Mesothelial cell of epicardium (in vitro differentiated cells): Measurements from ENCODE around the gene SYT13. TPM values are rescaled to one million over a fixed set of nuclear protein-coding genes. Genes with fewer than 3 reads are reported as not detected.

ENCODE experiments used
- DNase-seq, 2 experiments: peaks; one replicate each; pipeline ENCODE4 v3.0.0; 2021; ENCODE audit warnings: low spot score in 2 of 2; ENCODE audit not compliant: unreplicated experiment in 2 of 2
- H3K27ac Mint-ChIP-seq: 2 replicates; pipeline ENCODE4 v1.8.0; 2021; ENCODE audit warnings: mixed read lengths
- H3K27me3 Mint-ChIP-seq: 2 replicates; pipeline ENCODE4 v1.8.0; 2021; ENCODE audit warnings: low read depth, mixed read lengths
- H3K36me3 Mint-ChIP-seq: 2 replicates; pipeline ENCODE4 v1.8.0; 2021; ENCODE audit warnings: mixed read lengths
- H3K4me1 Mint-ChIP-seq: 2 replicates; pipeline ENCODE4 v1.8.0; 2021; ENCODE audit warnings: mixed read lengths
- H3K4me3 Mint-ChIP-seq: 2 replicates; pipeline ENCODE4 v1.8.0; 2021; ENCODE audit warnings: mild to moderate bottlenecking, moderate library complexity, mixed read lengths
- H3K9me3 Mint-ChIP-seq: 2 replicates; pipeline ENCODE4 v1.8.0; 2021; ENCODE audit warnings: mixed read lengths
- CTCF ChIP-seq: fragments of 200-600 bp; sonication (generic); IDR thresholded peaks from one replicate; pipeline ENCODE4 v1.5.0; 2021; ENCODE audit warnings: antibody characterized with exemption; ENCODE audit not compliant: unreplicated experiment
- total RNA-seq: library from RNA; stranded (reverse); gene quantifications from 3 replicates; pipeline ENCODE4 v1.2.1, GENCODE V29; 2021

Gene SYT13, protein sequence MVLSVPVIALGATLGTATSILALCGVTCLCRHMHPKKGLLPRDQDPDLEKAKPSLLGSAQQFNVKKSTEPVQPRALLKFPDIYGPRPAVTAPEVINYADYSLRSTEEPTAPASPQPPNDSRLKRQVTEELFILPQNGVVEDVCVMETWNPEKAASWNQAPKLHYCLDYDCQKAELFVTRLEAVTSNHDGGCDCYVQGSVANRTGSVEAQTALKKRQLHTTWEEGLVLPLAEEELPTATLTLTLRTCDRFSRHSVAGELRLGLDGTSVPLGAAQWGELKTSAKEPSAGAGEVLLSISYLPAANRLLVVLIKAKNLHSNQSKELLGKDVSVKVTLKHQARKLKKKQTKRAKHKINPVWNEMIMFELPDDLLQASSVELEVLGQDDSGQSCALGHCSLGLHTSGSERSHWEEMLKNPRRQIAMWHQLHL
- total RNA-seq: 6.8 to 9.0 TPM (median 8.1 TPM) in 3 replicates

DNA sequence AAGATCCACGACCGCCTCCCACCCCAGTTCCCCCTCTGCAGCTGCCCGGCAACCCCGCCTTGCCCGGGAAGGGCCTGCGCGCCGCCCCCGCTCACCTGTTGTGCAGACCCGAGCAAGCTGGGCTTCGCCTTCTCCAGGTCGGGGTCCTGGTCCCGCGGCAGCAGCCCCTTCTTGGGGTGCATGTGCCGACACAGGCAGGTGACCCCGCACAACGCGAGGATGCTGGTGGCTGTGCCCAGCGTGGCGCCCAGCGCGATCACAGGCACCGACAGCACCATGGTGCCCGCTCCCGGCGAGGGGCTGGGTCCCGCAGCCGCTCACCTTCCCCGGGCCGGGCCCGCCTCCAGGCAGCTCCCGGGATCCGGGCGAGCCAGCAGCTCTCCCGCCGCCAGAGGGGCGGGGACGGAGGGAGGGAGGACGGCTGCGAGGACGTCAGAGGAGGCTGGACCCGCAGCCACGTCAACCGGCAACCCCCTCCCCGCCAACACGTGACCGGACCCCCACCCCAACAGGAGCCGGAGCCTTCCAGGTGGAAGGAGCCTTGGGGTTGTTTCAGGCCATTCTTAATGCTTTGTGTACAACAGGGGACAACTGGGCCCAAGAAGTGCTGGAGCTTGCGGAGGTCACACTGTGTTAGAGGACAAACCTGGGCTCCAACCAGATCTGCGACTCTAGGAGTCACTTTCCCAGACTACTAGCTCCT is at the start of gene SYT13:
TSS of gene SYT13 (minus strand) at position 412 of the 703 bp plus-strand sequence. CDS start at position 278, 134 bp downstream.
- Mint-ChIP-seq H3K9me3 (no peaks in the 10 kb centered on the region), H3K27me3 (peaks cover 73% of the 10 kb centered on the region), H3K27ac (no peak within 1 kb of the TSS), H3K36me3 (no peaks in the 10 kb centered on the region), H3K4me1 (peaks cover 20% of the 10 kb centered on the region), H3K4me3 (peak within 1 kb of the TSS; percentile 67)
- TF ChIP-seq CTCF: no peak
- peak; percentile 56 to 77 for DNase-seq

GRCh38 chr11:45335434-45335833 is 49.3 kb upstream of the SYT13 start:
- H3K4me1 Mint-ChIP-seq: peaks cover 8% of the 10 kb centered on the region

DNA sequence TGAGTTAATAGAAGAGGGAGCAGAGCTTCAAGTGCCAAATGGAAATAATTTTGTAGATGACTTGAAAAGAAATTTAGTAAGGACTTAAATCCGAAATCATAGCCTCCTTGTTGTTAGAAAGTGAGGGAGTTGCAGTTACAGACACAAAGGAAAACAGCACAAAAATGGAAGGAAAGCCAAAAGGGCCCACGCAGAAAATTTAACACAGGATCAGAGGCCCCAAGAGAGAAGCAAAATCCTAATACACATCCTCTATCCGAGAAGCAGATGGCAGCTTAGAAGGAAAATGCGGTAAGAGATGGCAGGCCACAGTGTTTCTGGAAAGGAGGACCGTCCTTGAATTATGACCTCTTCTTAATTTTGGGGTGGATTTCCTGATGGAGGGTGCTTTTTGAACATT is 48.7 kb upstream of the SYT13 start:
- H3K4me1 Mint-ChIP-seq: peaks cover 2% of the 10 kb centered on the region
- H3K27me3 Mint-ChIP-seq: peaks cover 25% of the 10 kb centered on the region
- no peaks in the 10 kb centered on the region for H3K9me3 Mint-ChIP-seq
- no peak for TF ChIP-seq CTCF
- DNase-seq: no peak
- no peaks in the 10 kb centered on the region for H3K36me3 Mint-ChIP-seq
- no peak overlapping the region for H3K4me3 Mint-ChIP-seq
- no peak overlapping the region for H3K27ac Mint-ChIP-seq

More at GRCh38 chr11:45335434-45335833, 49.3 kb upstream of the SYT13 start:
- H3K36me3 Mint-ChIP-seq: no peaks in the 10 kb centered on the region
- H3K4me3 Mint-ChIP-seq: no peak overlapping the region
- peaks cover 22% of the 10 kb centered on the region for H3K27me3 Mint-ChIP-seq
- H3K9me3 Mint-ChIP-seq: no peaks in the 10 kb centered on the region
- TF ChIP-seq CTCF: no peak
- no peak overlapping the region for H3K27ac Mint-ChIP-seq
- DNase-seq: no peak

GRCh38 chr11:45334410-45334809 is 48.3 kb upstream of the SYT13 start:
- H3K27ac Mint-ChIP-seq: no peak overlapping the region
- H3K4me3 Mint-ChIP-seq: no peak overlapping the region
- peaks cover 27% of the 10 kb centered on the region for H3K27me3 Mint-ChIP-seq
- no peaks in the 10 kb centered on the region for H3K36me3 Mint-ChIP-seq
- no peaks in the 10 kb centered on the region for H3K9me3 Mint-ChIP-seq
- no peak for DNase-seq
- no peak for TF ChIP-seq CTCF
- no peaks in the 10 kb centered on the region for H3K4me1 Mint-ChIP-seq

- no peak for DNase-seq
- Mint-ChIP-seq H3K4me1 (no peaks in the 10 kb centered on the region), H3K27me3 (peaks cover 32% of the 10 kb centered on the region), H3K36me3 (no peaks in the 10 kb centered on the region), H3K4me3 (peak overlapping the region; percentile 46), H3K27ac (peak overlapping the region; percentile 75), H3K9me3 (no peaks in the 10 kb centered on the region)
- TF ChIP-seq CTCF: no peak
Observed at GRCh38 chr11:45333001-45333971, 47.1 kb upstream of the SYT13 start.
